LNCaP clone FGC (cell line): Measurements from ENCODE around the gene PADI1.
A peak's percentile ranks its signal among the peaks of the same experiment; 100 is the strongest.

Source experiments
- DNase-seq: peaks from one replicate; pipeline ENCODE4 v3.0.0-alpha.2; 2011; ENCODE audit warnings: low read depth
- H3K4me3 ChIP-seq: 2 replicates; pipeline ENCODE4 v1.5.1; 2011; ENCODE audit warnings: mild to moderate bottlenecking, low read depth, low read length, control low read depth
- CTCF ChIP-seq: IDR thresholded peaks from 2 replicates; pipeline ENCODE4 v1.5.1; 2012; ENCODE audit warnings: mild to moderate bottlenecking; ENCODE audit not compliant: control insufficient read depth, insufficient read depth; ENCODE audit errors: extremely low read depth

PADI1 gene

GRCh38 chr1:17232759-17233661, 28.1 kb downstream of the PADI1 start:
- H3K4me3 ChIP-seq = no peak overlapping the region
- DNase-seq = peak; percentile 77
- TF ChIP-seq CTCF = no peak

GRCh38 chr1:17233675-17234320, 28.9 kb downstream of the PADI1 start:
- H3K4me3 ChIP-seq = no peak overlapping the region
- DNase-seq = peak; percentile 14
- no peak for TF ChIP-seq CTCF

GRCh38 chr1:17234405-17234804, 29.5 kb downstream of the PADI1 start:
- no peak for TF ChIP-seq CTCF
- DNase-seq = no peak

GRCh38 chr1:17235135-17235885, 30.4 kb downstream of the PADI1 start:
- no peak for DNase-seq
- H3K4me3 ChIP-seq = no peak overlapping the region
- no peak for TF ChIP-seq CTCF

More at GRCh38 chr1:17234405-17234804, 29.5 kb downstream of the PADI1 start:
- no peak overlapping the region for H3K4me3 ChIP-seq

GRCh38 chr1:17236779-17237560, 32.0 kb downstream of the PADI1 start:
- peak; percentile 66 for TF ChIP-seq CTCF
- DNase-seq = peak; percentile 26
- no peak overlapping the region for H3K4me3 ChIP-seq

- H3K4me3 ChIP-seq = no peak overlapping the region
- no peak for DNase-seq
- no peak for TF ChIP-seq CTCF
Observed at GRCh38 chr1:17237561-17237903, 32.6 kb downstream of the PADI1 start.
